ENCODE results near the gene DLG2. TPM values are rescaled to one million over a fixed set of nuclear protein-coding genes. Genes with fewer than 3 reads are reported as not detected.

Gene DLG2
- total RNA-seq, 2 experiments from 2014 or later: 1.7 to 2.1 TPM

DNA sequence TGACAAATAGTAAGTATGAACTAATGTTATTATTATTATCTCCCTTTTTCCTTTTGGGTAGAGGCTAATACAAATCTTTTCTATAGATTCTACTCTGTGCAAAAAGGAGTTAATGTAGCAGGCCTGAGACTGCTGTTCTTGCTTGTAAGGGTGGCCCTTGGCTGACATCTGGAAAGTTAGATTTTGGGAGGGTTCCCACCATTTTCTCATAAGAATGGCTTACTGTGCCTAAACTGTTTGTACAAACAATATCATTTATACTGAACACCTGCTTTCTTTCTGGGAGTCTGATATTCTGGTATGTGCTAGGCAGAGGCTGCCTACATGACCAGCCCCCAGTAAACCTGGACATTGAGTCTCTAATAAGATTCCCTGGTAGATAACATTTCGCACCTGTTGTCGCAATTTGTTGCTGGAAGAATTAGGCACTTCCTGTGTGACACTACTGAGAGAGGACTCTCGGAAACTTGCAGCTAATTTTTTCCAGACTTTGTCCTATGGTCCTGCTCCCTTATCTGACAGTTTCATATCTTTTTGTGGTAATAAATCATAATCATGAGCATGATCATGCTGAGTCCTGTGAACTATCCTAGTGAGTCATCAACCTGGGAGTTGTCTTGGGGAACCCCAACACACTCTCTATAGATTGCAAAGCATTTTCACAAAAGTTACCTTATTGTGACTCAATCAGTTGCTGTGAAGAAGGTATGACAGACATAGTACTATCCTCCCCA lies 2083.3 kb downstream of the DLG2 start:
- H3K9me3 Mint-ChIP-seq (ENCODE audit: low read depth): no peaks in the 10 kb centered on the region
- peak; percentile 99 for ATAC-seq

DNA sequence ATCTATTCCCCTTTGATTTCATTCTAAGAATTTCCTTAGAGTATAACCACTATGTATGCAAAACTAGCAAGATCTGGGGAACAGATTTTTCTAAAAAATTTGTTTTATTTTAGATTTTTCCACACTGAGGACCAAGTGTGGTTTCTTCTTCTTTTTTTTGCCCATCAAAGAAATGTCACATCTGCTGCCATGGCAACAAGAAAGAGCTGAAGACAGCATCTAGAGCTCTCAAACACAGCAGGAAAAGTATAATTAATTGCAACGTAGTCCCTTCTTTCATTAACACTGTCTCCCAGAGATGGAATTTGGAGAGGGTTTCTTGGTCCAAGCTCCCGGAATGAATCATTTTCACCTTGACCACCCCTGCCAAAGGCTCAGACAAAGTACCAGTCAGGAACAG lies 2084.3 kb downstream of the DLG2 start:
- ATAC-seq (no peak), DNase-seq (no peak)
- peaks cover 3% of the 10 kb centered on the region for H3K27me3 Mint-ChIP-seq
- no peaks in the 10 kb centered on the region for H3K9me3 Mint-ChIP-seq (ENCODE audit: low read depth)
- intact Hi-C loops (cut with DNase I, micrococcal nuclease): no loop called here
- ChIA-PET POLR2A (no interaction called here), CTCF (no interaction called here)
- H3K36me3 Mint-ChIP-seq (ENCODE audit: low read depth): no peaks in the 10 kb centered on the region
- H3K4me3 Mint-ChIP-seq: no peak overlapping the region
- no peak overlapping the region for H3K27ac Mint-ChIP-seq
- peaks cover 4% of the 10 kb centered on the region for H3K4me1 Mint-ChIP-seq

More for the DNA sequence above, 2083.3 kb downstream of the DLG2 start:
- ChIA-PET POLR2A (no interaction called here), CTCF (interaction anchor here (0.7 kb wide), 1 partner anchor 677 kb away, joined by 3 read pairs; no protein-coding TSS in a partner anchor)
- H3K36me3 Mint-ChIP-seq (ENCODE audit: low read depth): no peaks in the 10 kb centered on the region
- DNase-seq: peak; percentile 6
- no peak overlapping the region for H3K4me3 Mint-ChIP-seq
- H3K4me1 Mint-ChIP-seq: peaks cover 4% of the 10 kb centered on the region
- peaks cover 3% of the 10 kb centered on the region for H3K27me3 Mint-ChIP-seq
- intact Hi-C loops (cut with DNase I, micrococcal nuclease): loop anchor here in 1 of 2 experiments (1.0 kb wide), 1 partner anchor 40 kb away; no protein-coding TSS in a partner anchor
- no peak overlapping the region for H3K27ac Mint-ChIP-seq

DNA sequence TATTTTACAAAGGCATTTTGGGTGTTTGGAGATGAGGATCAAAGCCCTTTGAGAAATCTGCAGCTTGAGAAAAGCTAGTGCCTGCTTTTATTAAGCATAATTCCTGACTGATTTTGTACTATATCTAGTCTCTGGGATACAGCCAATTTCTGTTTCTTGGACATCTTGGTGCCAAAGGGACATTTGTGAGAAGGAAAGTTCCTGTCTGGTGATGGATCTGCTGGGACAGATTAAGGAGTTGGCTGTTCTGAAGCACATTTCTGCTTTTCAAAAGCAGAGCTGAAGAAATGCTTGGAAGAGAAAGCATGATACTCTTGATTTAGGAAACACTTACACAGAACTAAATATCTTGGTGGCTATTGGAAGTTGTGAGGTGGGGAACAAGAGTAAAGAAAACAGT lies 2086.4 kb downstream of the DLG2 start:
- Mint-ChIP-seq H3K9me3 (ENCODE audit: low read depth) (no peaks in the 10 kb centered on the region), H3K4me3 (no peak overlapping the region), H3K27me3 (peaks cover 5% of the 10 kb centered on the region), H3K27ac (no peak overlapping the region), H3K4me1 (peaks cover 4% of the 10 kb centered on the region), H3K36me3 (ENCODE audit: low read depth) (no peaks in the 10 kb centered on the region)
- ChIA-PET POLR2A (no interaction called here), CTCF (no interaction called here)
- no peak for DNase-seq
- no peak for ATAC-seq
- intact Hi-C loops (cut with DNase I, micrococcal nuclease): no loop called here

DNA sequence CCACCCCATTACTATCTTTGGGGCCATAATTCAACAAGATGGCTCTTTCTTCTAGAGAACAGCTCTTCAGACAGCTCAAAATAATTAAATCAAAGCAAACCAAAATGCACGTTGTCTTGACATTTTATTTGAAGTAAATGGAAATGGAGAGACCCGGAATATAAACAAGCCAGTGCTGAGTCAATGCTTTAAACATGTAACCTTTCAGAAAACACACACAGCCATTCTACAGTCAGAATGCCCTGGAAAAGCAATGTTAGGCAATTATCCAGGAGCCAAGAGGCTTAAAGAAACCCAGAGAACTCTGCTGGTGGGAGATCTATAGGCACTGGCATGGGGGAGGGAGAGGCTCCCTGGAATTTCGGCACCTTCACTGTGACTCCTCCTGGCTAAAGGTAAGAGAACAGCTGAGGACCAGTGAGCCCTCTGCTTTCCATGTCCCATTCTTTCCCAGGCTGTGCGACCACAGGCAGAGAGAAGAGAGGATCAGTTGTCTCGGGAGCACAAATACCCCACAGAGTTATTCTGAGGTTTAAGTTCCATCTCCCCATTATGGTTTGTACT lies 2086.9 kb downstream of the DLG2 start:
- POLR2A ChIA-PET: no interaction called here
- Mint-ChIP-seq H3K4me1 (peaks cover 4% of the 10 kb centered on the region), H3K36me3 (ENCODE audit: low read depth) (no peaks in the 10 kb centered on the region), H3K27ac (no peak overlapping the region), H3K9me3 (ENCODE audit: low read depth) (no peaks in the 10 kb centered on the region), H3K27me3 (peaks cover 5% of the 10 kb centered on the region), H3K4me3 (no peak overlapping the region)
- intact Hi-C loops (cut with DNase I, micrococcal nuclease): no loop called here
- DNase-seq (no peak), ATAC-seq (no peak)
- CTCF ChIA-PET: interaction anchor here (1.2 kb wide), 1 partner anchor 279 kb away, joined by 3 read pairs; no protein-coding TSS in a partner anchor

DNA sequence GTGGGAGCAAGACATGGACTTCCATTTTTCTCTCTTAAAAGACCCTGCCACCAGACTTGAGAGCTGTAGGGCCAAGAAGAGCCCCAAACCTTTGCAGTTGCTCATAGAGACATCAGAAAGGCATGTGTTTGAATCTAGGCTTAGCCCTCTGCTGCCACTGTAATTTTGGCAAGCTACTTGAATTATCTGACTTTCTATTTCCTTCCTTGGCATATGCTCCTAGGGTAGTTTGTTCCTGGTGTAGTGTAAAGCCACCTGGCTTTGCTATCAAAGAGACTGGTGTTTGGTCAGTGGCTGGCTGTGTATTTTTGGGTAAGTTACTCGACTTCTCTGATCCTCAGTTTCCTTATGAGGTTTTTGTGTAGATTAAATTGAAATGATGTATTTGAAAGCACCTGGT lies 2088.9 kb downstream of the DLG2 start:
- DNase-seq (no peak), ATAC-seq (no peak)
- ChIA-PET CTCF (no interaction called here), POLR2A (no interaction called here)
- Mint-ChIP-seq H3K4me1 (no peaks in the 10 kb centered on the region), H3K4me3 (no peak overlapping the region), H3K27me3 (peaks cover 8% of the 10 kb centered on the region), H3K9me3 (ENCODE audit: low read depth) (no peaks in the 10 kb centered on the region), H3K36me3 (ENCODE audit: low read depth) (no peaks in the 10 kb centered on the region), H3K27ac (no peak overlapping the region)
- intact Hi-C loops (cut with DNase I, micrococcal nuclease): no loop called here

DNA sequence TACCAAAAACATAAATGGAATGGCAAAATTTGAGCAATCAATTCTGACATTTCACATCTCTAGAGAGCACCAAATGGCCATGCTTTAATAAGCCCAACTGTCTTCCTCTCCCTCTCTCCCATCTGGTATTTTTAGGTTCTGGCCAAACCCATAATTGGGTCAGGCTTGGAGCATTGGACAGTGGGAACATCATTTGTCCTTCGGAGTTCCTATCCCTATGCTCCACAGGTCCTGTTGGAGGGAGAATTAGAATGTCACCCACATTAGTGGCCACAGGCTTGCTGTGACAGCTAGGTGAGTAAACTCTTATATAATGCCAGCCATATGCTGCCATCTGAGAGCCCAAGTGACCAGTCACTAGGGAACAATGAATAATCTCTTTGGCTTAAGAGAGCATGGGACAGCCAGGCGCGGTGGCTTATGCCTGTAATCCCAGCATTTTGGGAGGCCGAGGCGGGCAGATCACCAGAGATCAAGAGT lies 2090.0 kb downstream of the DLG2 start:
- ChIA-PET POLR2A (no interaction called here), CTCF (no interaction called here)
- Mint-ChIP-seq H3K36me3 (ENCODE audit: low read depth) (no peaks in the 10 kb centered on the region), H3K27me3 (peaks cover 10% of the 10 kb centered on the region), H3K27ac (no peak overlapping the region), H3K9me3 (ENCODE audit: low read depth) (no peaks in the 10 kb centered on the region), H3K4me3 (no peak overlapping the region), H3K4me1 (no peaks in the 10 kb centered on the region)
- no peak for DNase-seq
- no peak for ATAC-seq
- intact Hi-C loops (cut with DNase I, micrococcal nuclease): no loop called here

DNA sequence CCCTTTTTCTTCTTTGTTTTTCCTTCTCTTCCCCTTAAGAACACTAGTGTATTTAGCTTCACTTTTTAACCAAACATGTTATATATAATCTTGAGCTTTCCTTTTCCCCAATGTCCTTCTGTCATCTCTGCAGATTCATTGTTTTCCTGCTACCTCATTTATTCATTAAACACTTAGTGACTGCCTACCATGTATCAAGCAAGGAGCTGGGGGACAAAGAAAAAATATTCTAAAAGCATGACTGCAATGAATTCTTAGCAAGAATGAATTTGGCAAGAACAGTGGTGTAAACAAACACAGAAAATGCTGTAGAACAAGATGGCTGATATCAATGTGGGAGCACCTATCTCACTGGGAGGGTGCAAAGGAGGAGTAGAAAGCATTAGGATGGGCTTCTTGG lies 2094.0 kb downstream of the DLG2 start:
- no peaks in the 10 kb centered on the region for H3K4me1 Mint-ChIP-seq
- CTCF ChIA-PET: interaction anchor here (1.5 kb wide), 1 partner anchor 14 kb away, joined by 3 read pairs; no protein-coding TSS in a partner anchor
- H3K27me3 Mint-ChIP-seq: peaks cover 7% of the 10 kb centered on the region
- ATAC-seq (no peak), DNase-seq (no peak)
- H3K27ac Mint-ChIP-seq: no peak overlapping the region
- H3K9me3 Mint-ChIP-seq (ENCODE audit: low read depth): no peaks in the 10 kb centered on the region
- intact Hi-C loops (cut with DNase I, micrococcal nuclease): no loop called here
- no peaks in the 10 kb centered on the region for H3K36me3 Mint-ChIP-seq (ENCODE audit: low read depth)
- POLR2A ChIA-PET: no interaction called here
- no peak overlapping the region for H3K4me3 Mint-ChIP-seq

DNA sequence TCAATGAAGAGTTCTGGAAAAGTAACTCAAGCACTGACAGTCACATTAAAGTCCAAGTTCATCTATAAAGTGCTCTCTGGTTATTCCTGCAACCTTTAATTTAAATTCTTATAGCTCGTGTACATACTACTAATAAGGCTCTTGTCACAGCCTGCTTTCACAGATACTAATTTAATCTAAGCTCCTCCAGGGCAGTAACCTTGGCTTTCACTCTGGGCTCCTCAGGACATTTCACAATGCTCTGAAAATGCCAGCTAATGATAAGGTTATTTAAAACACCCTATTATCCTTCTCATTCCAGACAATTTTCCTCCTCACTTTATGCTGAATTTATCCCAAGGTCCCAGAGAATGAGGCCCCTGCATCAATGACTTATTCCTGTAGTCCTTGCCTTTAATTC lies 2098.3 kb downstream of the DLG2 start:
- no peak overlapping the region for H3K4me3 Mint-ChIP-seq
- H3K27me3 Mint-ChIP-seq: peaks cover 9% of the 10 kb centered on the region
- H3K9me3 Mint-ChIP-seq (ENCODE audit: low read depth): no peaks in the 10 kb centered on the region
- H3K36me3 Mint-ChIP-seq (ENCODE audit: low read depth): no peaks in the 10 kb centered on the region
- DNase-seq (no peak), ATAC-seq (no peak)
- intact Hi-C loops (cut with DNase I, micrococcal nuclease): no loop called here
- ChIA-PET CTCF (no interaction called here), POLR2A (no interaction called here)
- H3K27ac Mint-ChIP-seq: no peak overlapping the region
- H3K4me1 Mint-ChIP-seq: no peaks in the 10 kb centered on the region

DNA sequence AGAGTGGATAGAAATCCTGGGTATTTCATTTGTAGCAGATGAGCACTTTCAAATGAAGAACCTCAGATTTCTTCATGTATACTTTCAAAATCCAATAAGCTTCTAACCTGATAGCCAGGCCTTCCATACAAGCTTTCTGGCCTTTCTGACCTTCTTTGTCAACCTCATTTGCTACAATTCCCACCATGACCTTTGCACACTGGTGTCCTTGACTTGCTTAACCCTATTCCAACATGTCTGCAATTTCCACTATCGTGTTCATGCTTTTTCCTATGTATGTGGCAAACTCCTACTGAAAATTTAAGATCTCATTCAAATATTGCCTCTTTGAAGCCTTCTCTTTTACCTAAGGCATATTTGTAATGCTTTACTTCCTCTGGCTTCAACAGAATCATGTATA lies 2098.9 kb downstream of the DLG2 start:
- POLR2A ChIA-PET: no interaction called here
- H3K27me3 Mint-ChIP-seq: peaks cover 5% of the 10 kb centered on the region
- intact Hi-C loops (cut with DNase I, micrococcal nuclease): no loop called here
- ATAC-seq (no peak), DNase-seq (no peak)
- CTCF ChIA-PET: no interaction called here
- H3K4me3 Mint-ChIP-seq: no peak overlapping the region
- H3K27ac Mint-ChIP-seq: no peak overlapping the region
- H3K9me3 Mint-ChIP-seq (ENCODE audit: low read depth): no peaks in the 10 kb centered on the region
- no peaks in the 10 kb centered on the region for H3K36me3 Mint-ChIP-seq (ENCODE audit: low read depth)
- H3K4me1 Mint-ChIP-seq: no peaks in the 10 kb centered on the region

DNA sequence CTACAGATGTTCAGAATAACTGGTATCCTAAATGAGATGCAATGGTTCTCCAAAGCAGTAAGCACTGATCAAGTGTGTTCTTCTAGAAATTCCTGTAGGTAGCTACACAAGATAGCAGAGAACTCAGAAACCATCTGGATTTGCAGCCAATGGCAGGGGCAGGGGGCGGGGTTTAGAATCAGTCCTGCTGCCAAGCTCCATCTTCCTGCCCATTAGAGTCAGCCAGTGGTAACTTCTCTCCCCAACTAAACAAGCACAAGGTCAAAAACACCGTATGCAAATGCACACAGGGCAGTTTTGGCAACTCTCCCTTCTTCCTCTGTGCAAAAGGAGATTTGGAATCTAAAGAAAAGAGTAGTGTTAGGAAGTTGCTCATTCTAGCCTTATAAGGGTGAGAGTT lies 2103.5 kb downstream of the DLG2 start:
- no peak for DNase-seq
- Mint-ChIP-seq H3K4me1 (no peaks in the 10 kb centered on the region), H3K27ac (no peak overlapping the region), H3K36me3 (ENCODE audit: low read depth) (no peaks in the 10 kb centered on the region), H3K4me3 (no peak overlapping the region), H3K9me3 (ENCODE audit: low read depth) (no peaks in the 10 kb centered on the region), H3K27me3 (peaks cover 11% of the 10 kb centered on the region)
- ATAC-seq: no peak
- POLR2A ChIA-PET: no interaction called here
- CTCF ChIA-PET: interaction anchor here (0.6 to 2.0 kb wide), 4 partner anchors 16 to 86 kb away, joined by 3 to 4 read pairs (median 4); no protein-coding TSS in a partner anchor
- intact Hi-C loops (cut with DNase I, micrococcal nuclease): no loop called here

DNA sequence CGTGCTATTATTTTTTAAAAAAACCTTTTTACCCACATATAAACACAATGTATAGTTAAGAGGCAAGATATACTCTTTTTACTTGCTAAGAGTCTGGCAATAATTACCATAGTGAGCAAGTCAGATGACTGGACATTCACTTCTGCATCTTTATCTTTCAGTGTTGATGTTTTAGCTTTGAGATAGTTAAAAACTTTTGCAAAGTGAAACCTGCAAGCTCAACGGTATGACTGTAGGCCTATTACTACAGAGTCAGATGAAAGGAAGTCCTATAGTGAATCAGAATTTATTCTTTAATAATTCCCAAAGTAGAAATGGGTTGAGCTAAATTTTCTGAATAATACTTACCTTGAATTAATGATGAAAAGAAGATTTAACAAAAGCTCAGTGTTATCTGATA lies 2104.2 kb downstream of the DLG2 start:
- no peaks in the 10 kb centered on the region for H3K4me1 Mint-ChIP-seq
- no peaks in the 10 kb centered on the region for H3K36me3 Mint-ChIP-seq (ENCODE audit: low read depth)
- peaks cover 11% of the 10 kb centered on the region for H3K27me3 Mint-ChIP-seq
- ChIA-PET CTCF (interaction anchor here (0.6 to 2.0 kb wide), 4 partner anchors 11 to 1087 kb away, joined by 3 to 4 read pairs (median 3); no protein-coding TSS in a partner anchor), POLR2A (no interaction called here)
- no peak overlapping the region for H3K27ac Mint-ChIP-seq
- H3K9me3 Mint-ChIP-seq (ENCODE audit: low read depth): peaks cover 3% of the 10 kb centered on the region
- no peak for ATAC-seq
- intact Hi-C loops (cut with DNase I, micrococcal nuclease): no loop called here
- no peak overlapping the region for H3K4me3 Mint-ChIP-seq
- DNase-seq: no peak
